NB4 (cell line): ENCODE results near the gene RNF31.

Source experiments
- CTCF ChIP-seq: IDR thresholded peaks from one replicate; pipeline ENCODE4 v1.5.1; 2012; ENCODE audit warnings: low read depth, low read length
- MAX ChIP-seq: IDR thresholded peaks from 2 replicates; pipeline ENCODE4 v1.6.1; 2011; ENCODE audit warnings: low read depth, low read length
- MYC ChIP-seq: IDR thresholded peaks from 2 replicates; pipeline ENCODE4 v1.6.1; 2011; ENCODE audit warnings: low read depth, low read length
- POLR2A ChIP-seq: IDR thresholded peaks from 2 replicates; pipeline ENCODE4 v1.6.1; 2011; ENCODE audit warnings: mild to moderate bottlenecking; ENCODE audit not compliant: insufficient read length; ENCODE audit errors: extremely low read depth

GRCh38 chr14:24171422-24172260, 24.3 kb downstream of the RNF31 start, which contains the start of gene REC8:
- TF ChIP-seq CTCF (no peak), MYC (no peak), POLR2A (no peak), MAX (no peak)
